H9 (cell line): ENCODE data around the gene TCF4. TPM values are rescaled to one million over a fixed set of nuclear protein-coding genes. Genes with fewer than 3 reads are reported as not detected.

Source experiments
- DNase-seq: peaks from one replicate; pipeline ENCODE4 v3.0.0-alpha.2; 2017
- H2AFZ ChIP-seq: one replicate; pipeline ENCODE4 v1.6.1; 2013; ENCODE audit warnings: mild to moderate bottlenecking, low read length, control low read depth, moderate library complexity
- H2AK5ac ChIP-seq: 2 replicates; pipeline ENCODE4 v1.6.1; 2013; ENCODE audit warnings: low read length, control low read depth, mixed read lengths; ENCODE audit not compliant: insufficient read length
- H2BK120ac ChIP-seq: one replicate; pipeline ENCODE4 v1.6.1; 2013; ENCODE audit warnings: low read depth, mild to moderate bottlenecking, low read length, control low read depth, inconsistent platforms; ENCODE audit not compliant: poor library complexity, severe bottlenecking
- H2BK12ac ChIP-seq: 2 replicates; pipeline ENCODE4 v1.6.1; 2013; ENCODE audit warnings: low read length, control low read depth, mixed read lengths, low read depth; ENCODE audit not compliant: insufficient read length
- H2BK15ac ChIP-seq: 2 replicates; pipeline ENCODE4 v1.6.1; 2013; ENCODE audit warnings: low read depth, low read length, control low read depth
- H2BK20ac ChIP-seq: one replicate; pipeline ENCODE4 v1.6.1; 2013; ENCODE audit warnings: low read depth, mild to moderate bottlenecking, low read length, control low read depth, inconsistent platforms; ENCODE audit not compliant: poor library complexity, severe bottlenecking
- H2BK5ac ChIP-seq: 2 replicates; pipeline ENCODE4 v1.6.1; 2013; ENCODE audit warnings: low read length, control low read depth, mixed read lengths; ENCODE audit not compliant: insufficient read length
- H3K14ac ChIP-seq: 2 replicates; pipeline ENCODE4 v1.6.1; 2013; ENCODE audit warnings: low read length, control low read depth; ENCODE audit not compliant: insufficient read depth
- H3K18ac ChIP-seq: 2 replicates; pipeline ENCODE4 v1.6.1; 2013; ENCODE audit warnings: low read depth, mild to moderate bottlenecking, mixed read lengths, low read length, control low read depth; ENCODE audit not compliant: insufficient read length
- H3K23ac ChIP-seq: 2 replicates; pipeline ENCODE4 v1.6.1; 2013; ENCODE audit warnings: low read length, control low read depth, mixed read lengths, low read depth; ENCODE audit not compliant: insufficient read length
- H3K23me2 ChIP-seq: 2 replicates; pipeline ENCODE4 v1.6.1; 2013; ENCODE audit warnings: low read depth, mild to moderate bottlenecking, mixed read lengths, low read length, control low read depth; ENCODE audit not compliant: insufficient read length, poor library complexity, severe bottlenecking
- H3K27ac ChIP-seq: 2 replicates; pipeline ENCODE4 v1.5.1; 2013; ENCODE audit warnings: low read length, control low read depth, mixed read lengths, low read depth; ENCODE audit not compliant: insufficient read length
- H3K27me3 ChIP-seq: 2 replicates; pipeline ENCODE4 v1.6.1; 2013; ENCODE audit warnings: low read length, control low read depth, inconsistent platforms; ENCODE audit not compliant: insufficient read depth
- H3K4ac ChIP-seq: 2 replicates; pipeline ENCODE4 v1.6.1; 2013; ENCODE audit warnings: low read depth, mild to moderate bottlenecking, control low read depth, inconsistent platforms, low read length, moderate library complexity
- H3K4me1 ChIP-seq: 2 replicates; pipeline ENCODE4 v1.6.1; 2013; ENCODE audit warnings: low read length, control low read depth, inconsistent platforms; ENCODE audit not compliant: insufficient read depth
- H3K4me2 ChIP-seq: 2 replicates; pipeline ENCODE4 v1.6.1; 2013; ENCODE audit warnings: low read length, control low read depth, mixed read lengths; ENCODE audit not compliant: insufficient read length, insufficient read depth
- H3K56ac ChIP-seq: 2 replicates; pipeline ENCODE4 v1.6.1; 2013; ENCODE audit warnings: low read depth, mild to moderate bottlenecking, mixed read lengths, low read length, control low read depth; ENCODE audit not compliant: insufficient read length
- H3K79me1 ChIP-seq: 2 replicates; pipeline ENCODE4 v1.6.1; 2013; ENCODE audit warnings: low read depth, mild to moderate bottlenecking, moderate library complexity, low read length, control low read depth, inconsistent platforms; ENCODE audit not compliant: insufficient read depth, poor library complexity, severe bottlenecking
- H3K79me2 ChIP-seq: 2 replicates; pipeline ENCODE4 v1.6.1; 2013; ENCODE audit warnings: low read length, control low read depth, inconsistent platforms; ENCODE audit not compliant: insufficient read depth
- H3K9ac ChIP-seq: 2 replicates; pipeline ENCODE4 v1.6.1; 2013; ENCODE audit warnings: low read length, control low read depth, mixed read lengths; ENCODE audit not compliant: insufficient read length; ENCODE audit errors: extremely low read depth
- H3K9me3 ChIP-seq: one replicate; pipeline ENCODE4 v1.6.1; 2013; ENCODE audit warnings: low read depth, low read length, inconsistent platforms; ENCODE audit not compliant: control insufficient read depth
- H3T11ph ChIP-seq: one replicate; pipeline ENCODE4 v1.6.1; 2013; ENCODE audit warnings: mild to moderate bottlenecking, low read length, control low read depth, inconsistent platforms
- H4K20me1 ChIP-seq: one replicate; pipeline ENCODE4 v1.6.1; 2013; ENCODE audit not compliant: control insufficient read depth, insufficient read length, insufficient read depth
- H4K5ac ChIP-seq: 2 replicates; pipeline ENCODE4 v1.6.1; 2013; ENCODE audit warnings: low read depth, mild to moderate bottlenecking, mixed read lengths, low read length, control low read depth; ENCODE audit not compliant: insufficient read length
- H4K8ac ChIP-seq: replicated peaks from 2 replicates; pipeline ENCODE4 v1.6.1; 2013; ENCODE audit warnings: low read length, control low read depth, mixed read lengths, low read depth; ENCODE audit not compliant: insufficient read length
- H4K91ac ChIP-seq: 2 replicates; pipeline ENCODE4 v1.6.1; 2013; ENCODE audit warnings: low read depth, mild to moderate bottlenecking, moderate library complexity, mixed read lengths, low read length, control low read depth; ENCODE audit not compliant: insufficient read length
- H3K27ac Mint-ChIP-seq, 3 experiments: 2 replicates in 2 of 3; 3 replicates in 1 of 3; pipeline ENCODE4 v1.8.0; 2020 to 2021; ENCODE audit warnings: mixed read lengths in 3 of 3, mild to moderate bottlenecking in 1 of 3, moderate library complexity in 1 of 3
- H3K27me3 Mint-ChIP-seq: 2 replicates; pipeline ENCODE4 v1.8.0; 2021; ENCODE audit warnings: low read depth, mild to moderate bottlenecking, moderate library complexity, mixed read lengths
- H3K36me3 Mint-ChIP-seq, 3 experiments: 2 replicates in 2 of 3; 3 replicates in 1 of 3; pipeline ENCODE4 v1.8.0; 2020 to 2021; ENCODE audit warnings: low read depth in 3 of 3, mixed read lengths in 3 of 3; ENCODE audit not compliant: insufficient read depth in 1 of 3
- H3K4me1 Mint-ChIP-seq, 2 experiments: 2 replicates each; pipeline ENCODE4 v1.8.0; 2020; ENCODE audit warnings: mixed read lengths in 2 of 2
- H3K4me3 Mint-ChIP-seq, 2 experiments: 2 replicates in 1 of 2; 3 replicates in 1 of 2; pipeline ENCODE4 v1.8.0; 2020 to 2021; ENCODE audit warnings: mild to moderate bottlenecking in 2 of 2, mixed read lengths in 2 of 2, moderate library complexity in 1 of 2
- H3K9me3 Mint-ChIP-seq, 2 experiments: 2 replicates in 1 of 2; 3 replicates in 1 of 2; pipeline ENCODE4 v1.8.0; 2020; ENCODE audit warnings: mild to moderate bottlenecking in 2 of 2, mixed read lengths in 2 of 2, moderate library complexity in 1 of 2
- WGBS: extraction: QIAGEN DNeasy Blood & Tissue Kit; methylation state at CpG from one replicate; pipeline ENCODE4 v1.1.7; 2013; ENCODE audit warnings: missing lambda C conversion rate, low lambda C conversion rate, mixed read lengths; ENCODE audit not compliant: insufficient read length; ENCODE audit errors: extremely low coverage; 5-methylcytosine and 5-hydroxymethylcytosine counted together
- total RNA-seq: library from RNA; stranded (reverse); gene quantifications from 2 replicates; pipeline ENCODE4 v1.2.1, GENCODE V29; 2021
- TF ChIP-seq, protein P1 (sequence below): fragments of 200-600 bp; sonication (generic); conservative IDR thresholded peaks from 3 replicates; pipeline ENCODE4 v1.8.0; 2021; ENCODE audit warnings: antibody characterized with exemption, mild to moderate bottlenecking

Gene TCF4
- total RNA-seq, 1 experiment from 2014 or later = 99.4 TPM

DNA sequence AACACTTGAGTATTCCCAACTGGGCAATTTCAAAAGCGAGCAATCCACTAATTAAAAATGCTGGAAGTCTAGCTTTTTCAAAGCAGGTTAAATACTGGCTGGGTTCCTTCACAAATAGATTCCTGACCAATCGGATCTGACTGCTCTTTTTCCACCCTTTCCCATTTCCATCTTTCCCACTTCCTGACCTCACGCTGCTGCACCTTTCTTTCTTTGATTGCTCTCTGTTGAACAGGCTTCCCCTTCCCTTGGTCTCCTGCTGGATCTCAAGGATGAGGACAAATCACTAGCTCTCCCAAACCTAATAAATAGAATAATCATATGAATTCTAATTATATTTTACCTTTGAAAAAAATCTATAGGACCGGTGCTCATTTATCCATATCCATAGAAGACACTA lies 121.2 kb downstream of the TCF4 start:
- Mint-ChIP-seq H3K4me3 (no peak overlapping the region), H3K27ac (peak overlapping the region; percentile 8 to 81 (median 9); a peak in 3 of 7 replicates), H3K4me1 (peaks cover 39 to 44% of the 10 kb centered on the region in 2 experiments), H3K9me3 (no peaks in the 10 kb centered on the region), H3K27me3 (no peaks in the 10 kb centered on the region), H3K36me3 (peaks cover 0 to 5% (median 0%) of the 10 kb centered on the region in 3 experiments; a peak in 2 of 7 replicates)
- Histone ChIP-seq H3K27ac (peak overlapping the region; percentile 40), H2AK5ac (no peak overlapping the region), H3K23me2 (no peaks in the 10 kb centered on the region), H2BK12ac (no peak overlapping the region), H4K91ac (no peak overlapping the region), H3K79me1 (peaks cover 6% of the 10 kb centered on the region), H3K79me2 (peaks cover 7% of the 10 kb centered on the region; the same call in 1 of the 2 replicates), H2BK5ac (no peak overlapping the region), H3K56ac (no peak overlapping the region), H3K4me1 (peaks cover 15% of the 10 kb centered on the region), H3K9me3 (no peaks in the 10 kb centered on the region), H3K4ac (no peak overlapping the region), H3K9ac (no peak overlapping the region), H3K14ac (no peak overlapping the region), H3K23ac (no peak overlapping the region), H4K5ac (no peak overlapping the region), H2BK120ac (no peak overlapping the region), H2BK15ac (no peak overlapping the region), H4K8ac (no peak overlapping the region), H3T11ph (no peak overlapping the region), H3K27me3 (no peaks in the 10 kb centered on the region), H2AFZ (no peak overlapping the region), H2BK20ac (no peak overlapping the region), H4K20me1 (no peaks in the 10 kb centered on the region), H3K18ac (no peak overlapping the region), H3K4me2 (peak overlapping the region; percentile 19)
- TF ChIP-seq, protein P1, sequence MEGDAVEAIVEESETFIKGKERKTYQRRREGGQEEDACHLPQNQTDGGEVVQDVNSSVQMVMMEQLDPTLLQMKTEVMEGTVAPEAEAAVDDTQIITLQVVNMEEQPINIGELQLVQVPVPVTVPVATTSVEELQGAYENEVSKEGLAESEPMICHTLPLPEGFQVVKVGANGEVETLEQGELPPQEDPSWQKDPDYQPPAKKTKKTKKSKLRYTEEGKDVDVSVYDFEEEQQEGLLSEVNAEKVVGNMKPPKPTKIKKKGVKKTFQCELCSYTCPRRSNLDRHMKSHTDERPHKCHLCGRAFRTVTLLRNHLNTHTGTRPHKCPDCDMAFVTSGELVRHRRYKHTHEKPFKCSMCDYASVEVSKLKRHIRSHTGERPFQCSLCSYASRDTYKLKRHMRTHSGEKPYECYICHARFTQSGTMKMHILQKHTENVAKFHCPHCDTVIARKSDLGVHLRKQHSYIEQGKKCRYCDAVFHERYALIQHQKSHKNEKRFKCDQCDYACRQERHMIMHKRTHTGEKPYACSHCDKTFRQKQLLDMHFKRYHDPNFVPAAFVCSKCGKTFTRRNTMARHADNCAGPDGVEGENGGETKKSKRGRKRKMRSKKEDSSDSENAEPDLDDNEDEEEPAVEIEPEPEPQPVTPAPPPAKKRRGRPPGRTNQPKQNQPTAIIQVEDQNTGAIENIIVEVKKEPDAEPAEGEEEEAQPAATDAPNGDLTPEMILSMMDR = no peak
- no peak for DNase-seq
- WGBS = no CpG with 5 or more reads among the region's 4 CpGs
